ENCODE results near the gene MANBA. TPM values are rescaled to one million over a fixed set of nuclear protein-coding genes. Genes with fewer than 3 reads are reported as not detected.

Gene MANBA
- total and polyA plus RNA-seq, 2 of the 13 experiments (the other 11 are each of a cell fraction or from before 2014, with no cell fraction given) = 11.7 to 33.3 TPM

- H3K27me3 ChIP-seq (ENCODE audit: control insufficient read depth in 1 of 2, insufficient read depth in 2 of 2, low read length in 2 of 2) = no peaks in the 10 kb centered on the region; a peak in 1 of 5 replicates
- in situ Hi-C loops (cut with HindIII; ENCODE audit: extremely low pct_ligation_motif_present, low pct_unique_long_range_greater_than_20kb) = no loop called here
- no peak overlapping the region for H3K9ac ChIP-seq (ENCODE audit: insufficient read depth, low read depth, low read length)
- WGBS (ENCODE audit: low lambda C conversion rate) = 0% methylated on average over 1 of the region's 1 CpG
- peaks cover 46% of the 10 kb centered on the region for H3K4me1 ChIP-seq (ENCODE audit: insufficient read depth, low read length)
- POLR2A ChIA-PET = no interaction called here
- H3K4me3 ChIP-seq (replicated peaks in 1 of 3; ENCODE audit: insufficient read depth in 1 of 3, low read depth in 2 of 3, low read length in 3 of 3) = peak overlapping the region in 1 of 3 experiments; percentile 6; a peak in 1 of 6 replicates
- no peaks in the 10 kb centered on the region for H3K36me3 ChIP-seq (replicated peaks in 1 of 2; ENCODE audit: control insufficient read depth in 1 of 2, insufficient read depth in 2 of 2, low read length in 2 of 2)
- peaks cover 52% of the 10 kb centered on the region for H3K79me2 ChIP-seq (ENCODE audit: insufficient read depth, low read length)
- peak; percentile 45 for ATAC-seq
- BruUV-seq (replicated peaks) = no TSS peak
- peak overlapping the region; percentile 44 for H3K27ac ChIP-seq (ENCODE audit: extremely low read length, insufficient read depth, low read length)
- DNase-seq (ENCODE audit: low spot score) = peak; percentile 71
- no peaks in the 10 kb centered on the region for H4K20me1 ChIP-seq (ENCODE audit: insufficient read depth, low read length)
- H2AFZ ChIP-seq (ENCODE audit: low read length) = no peak overlapping the region
- peak; percentile 91 for FAIRE-seq
- intact Hi-C loops (cut with micrococcal nuclease; ENCODE audit: unreplicated experiment) = no loop called here
- no peaks in the 10 kb centered on the region for H3K9me3 ChIP-seq (ENCODE audit: low read length)
- H3K4me2 ChIP-seq (ENCODE audit: low read depth, low read length) = peak overlapping the region; percentile 60
- CTCF ChIA-PET (ENCODE audit: low intra/inter-chr PET ratio, low total read pairs) = no interaction called here
- TF ChIP-seq GRHL1 (CRISPR knock-in tag; conservative IDR thresholded peaks at IDR 0.05) (no peak), MEIS1 (CRISPR knock-in tag; IDR thresholded peaks at IDR 0.05; ENCODE audit: borderline replicate concordance) (no peak), GMEB1 (CRISPR knock-in tag; IDR thresholded peaks at IDR 0.05; ENCODE audit: borderline replicate concordance) (no peak), CTCF (CRISPR knock-in tag; IDR thresholded peaks at IDR 0.05) (no peak), ATF7 (IDR thresholded peaks at IDR 0.05) (no peak), ATF7 (CRISPR knock-in tag; IDR thresholded peaks at IDR 0.05) (no peak), PPARG (CRISPR knock-in tag; conservative IDR thresholded peaks at IDR 0.05) (0 out of 2 replicates have a peak, but pooled peaks have one; percentile 30), ZFY (CRISPR knock-in tag; IDR thresholded peaks at IDR 0.05) (no peak), MYNN (CRISPR knock-in tag; IDR thresholded peaks at IDR 0.05; ENCODE audit: low read depth) (no peak), AGO2 (optimal IDR thresholded peaks at IDR 0.05; ENCODE audit: low read depth, low read length) (no peak), HNF4G (IDR thresholded peaks at IDR 0.05; ENCODE audit: borderline replicate concordance, low read depth, low read length) (0 out of 2 replicates have a peak, but pooled peaks have one; percentile 53), HNF4G (CRISPR knock-in tag; IDR thresholded peaks at IDR 0.05; ENCODE audit: borderline replicate concordance, low read depth) (peak; percentile 60; the same call in 1 of the 2 replicates), RCOR2 (CRISPR knock-in tag; IDR thresholded peaks at IDR 0.05) (no peak), ATRX (CRISPR knock-in tag; IDR thresholded peaks at IDR 0.05; ENCODE audit: borderline replicate concordance) (no peak), CERS6 (CRISPR knock-in tag; IDR thresholded peaks at IDR 0.05) (no peak), BCL6 (CRISPR knock-in tag; IDR thresholded peaks at IDR 0.05) (peak; percentile 32; the same call in 1 of the 2 replicates), SMARCC2 (IDR thresholded peaks at IDR 0.05) (no peak), SOX5 (CRISPR knock-in tag; IDR thresholded peaks at IDR 0.05; ENCODE audit: borderline replicate concordance) (no peak), EHMT2 (IDR thresholded peaks at IDR 0.05; ENCODE audit: borderline replicate concordance, low read depth, low read length) (peak; percentile 79; the same call in 1 of the 2 replicates), ZFP41 (CRISPR knock-in tag; IDR thresholded peaks at IDR 0.05; ENCODE audit: borderline replicate concordance) (no peak), ZBTB7B (CRISPR knock-in tag; IDR thresholded peaks at IDR 0.05) (no peak)
Observed at GRCh38 chr4:102757681-102758080, 3.1 kb downstream of the MANBA start.
